Measurements from ENCODE around the gene GMPPA. TPM values are rescaled to one million over a fixed set of nuclear protein-coding genes. Genes with fewer than 3 reads are reported as not detected.

GMPPA gene
- total RNA-seq, 2 donors from 2014 or later: 21.6 to 23.3 TPM

DNA sequence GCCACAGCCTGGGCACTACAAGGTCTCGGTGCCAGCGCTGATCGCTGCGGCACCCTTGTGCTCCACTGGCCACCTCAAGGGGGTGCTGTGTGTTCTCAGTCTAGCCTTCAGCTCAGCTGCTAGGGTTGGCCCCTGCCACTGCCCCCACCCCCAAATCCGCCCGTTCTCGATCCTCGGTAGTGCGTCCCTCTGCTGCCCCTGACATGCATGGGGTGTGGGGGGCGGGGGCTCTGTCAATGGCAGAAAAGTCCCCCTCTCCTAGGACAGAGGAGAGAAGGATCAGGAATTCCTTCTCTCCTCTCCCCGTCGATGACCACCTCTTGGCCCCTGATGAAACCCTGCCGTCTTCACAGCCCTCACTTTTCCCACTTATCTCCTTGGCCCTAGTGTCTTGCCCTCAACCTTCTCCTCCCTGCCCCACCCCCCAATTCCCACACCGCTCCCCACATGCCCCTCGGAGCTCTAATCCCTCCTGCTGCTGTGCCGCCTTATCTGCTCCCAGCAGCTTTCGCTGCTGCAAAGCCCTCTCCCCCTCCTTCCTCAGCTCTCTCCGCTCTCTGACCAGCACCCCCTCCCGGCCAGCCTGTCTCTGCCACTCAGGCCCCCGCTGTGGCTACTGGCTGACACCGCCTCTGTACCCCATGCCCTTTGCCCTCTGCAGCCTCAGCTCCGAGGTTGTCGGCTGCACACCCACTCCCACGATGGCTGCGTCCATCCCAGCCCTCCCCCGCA lies 11.3 kb downstream of the GMPPA start:
- H3K36me3 ChIP-seq: peaks cover 11% of the 10 kb centered on the region
- no peak for DNase-seq (ENCODE audit: low spot score)
- H3K9me3 ChIP-seq: no peaks in the 10 kb centered on the region
- H3K27me3 ChIP-seq: no peaks in the 10 kb centered on the region
- H3K4me1 ChIP-seq: peaks cover 0 to 79% of the 10 kb centered on the region in 2 donors
- H3K4me3 ChIP-seq: peak overlapping the region in 1 of 2 donors; percentile 38
- TF ChIP-seq CTCF (IDR thresholded peaks at IDR 0.05): peak; percentile 27 to 78
- H3K27ac ChIP-seq: peak overlapping the region in 1 of 2 donors; percentile 29

DNA sequence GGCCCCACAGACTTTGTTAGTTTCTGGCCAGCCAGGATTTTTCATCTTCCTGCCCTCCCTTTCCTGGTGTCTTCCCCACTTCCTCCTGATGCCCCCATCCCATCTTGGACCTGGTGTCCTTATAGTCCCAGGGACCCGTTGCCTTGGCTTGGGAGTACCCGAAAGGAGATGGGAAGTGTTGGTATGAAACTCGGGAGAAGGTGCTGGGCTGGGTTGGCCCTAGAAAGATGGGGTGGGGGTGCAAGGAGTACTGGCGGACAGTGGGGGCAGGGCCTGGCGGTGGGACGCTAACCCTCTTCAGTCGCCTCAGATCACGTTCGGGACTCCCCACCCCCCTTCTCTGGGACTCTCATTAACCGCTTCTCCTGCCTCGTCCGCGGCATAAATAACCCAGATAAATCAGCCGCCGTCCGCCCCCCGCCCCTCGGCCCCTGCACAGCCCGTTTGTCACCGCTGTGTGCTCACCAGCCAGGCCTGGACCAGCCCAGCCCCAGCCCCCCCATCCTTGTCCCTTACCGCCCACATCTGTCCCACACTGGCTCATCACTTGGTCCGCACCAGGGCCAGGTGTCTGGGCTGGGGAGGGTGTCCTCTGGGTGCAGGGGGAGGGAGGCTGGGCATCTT lies 11.9 kb downstream of the GMPPA start:
- Histone ChIP-seq H3K36me3 (peaks cover 11% of the 10 kb centered on the region), H3K4me3 (peak overlapping the region in 1 of 2 donors; percentile 38), H3K4me1 (peaks cover 0 to 79% of the 10 kb centered on the region in 2 donors), H3K9me3 (no peaks in the 10 kb centered on the region), H3K27me3 (no peaks in the 10 kb centered on the region), H3K27ac (no peak overlapping the region)
- TF ChIP-seq CTCF (IDR thresholded peaks at IDR 0.05): no peak
- no peak for DNase-seq (ENCODE audit: low spot score)

- no peaks in the 10 kb centered on the region for H3K27me3 ChIP-seq
- TF ChIP-seq CTCF (IDR thresholded peaks at IDR 0.05): no peak
- H3K27ac ChIP-seq: no peak overlapping the region
- peaks cover 0 to 79% of the 10 kb centered on the region in 2 donors for H3K4me1 ChIP-seq
- DNase-seq (ENCODE audit: low spot score): no peak
- no peak overlapping the region for H3K4me3 ChIP-seq
- H3K36me3 ChIP-seq: peaks cover under 1% of the 10 kb centered on the region
- H3K9me3 ChIP-seq: no peaks in the 10 kb centered on the region
Observed at GRCh38 chr2:219511547-219512325, 13.0 kb downstream of the GMPPA start.

DNA sequence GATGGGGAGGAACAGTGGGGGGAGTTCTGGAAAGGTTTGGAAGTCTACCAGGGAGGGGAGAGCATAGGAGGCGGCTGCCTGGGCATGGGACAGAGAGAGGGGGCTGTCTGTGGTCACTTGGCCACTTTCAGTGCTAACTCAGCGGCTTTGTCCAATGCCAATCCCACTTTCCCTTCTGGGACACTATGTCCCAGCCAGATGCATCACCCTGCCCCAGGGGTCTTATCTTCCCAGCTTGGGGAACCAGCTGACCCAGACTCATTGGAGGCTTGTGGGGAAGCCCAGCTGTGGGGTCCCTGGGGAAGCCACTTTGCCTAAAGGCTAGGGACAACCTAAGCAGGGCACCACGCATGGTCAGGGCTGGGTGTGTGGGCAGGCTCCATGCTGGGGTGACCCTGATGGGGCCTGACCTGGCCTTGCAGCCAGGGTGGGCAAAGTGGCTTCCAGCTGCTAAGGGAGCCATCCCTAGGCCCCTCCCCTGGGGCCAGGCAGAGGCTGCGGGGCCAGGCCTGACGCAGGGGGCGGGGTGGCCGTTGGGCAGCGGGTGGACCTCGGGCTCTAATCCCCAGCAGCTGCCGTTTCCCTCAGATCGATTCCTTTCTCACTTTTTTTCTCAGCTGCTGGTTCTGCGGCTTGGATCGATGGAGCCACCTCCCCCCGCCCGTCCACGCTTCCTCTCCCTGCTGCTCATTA lies 14.0 kb downstream of the GMPPA start:
- no peaks in the 10 kb centered on the region for H3K9me3 ChIP-seq
- H3K4me1 ChIP-seq: peaks cover 0 to 72% of the 10 kb centered on the region in 2 donors

More for the DNA sequence above, 14.0 kb downstream of the GMPPA start:
- no peak for TF ChIP-seq CTCF (IDR thresholded peaks at IDR 0.05)
- no peak overlapping the region for H3K4me3 ChIP-seq
- H3K27me3 ChIP-seq: no peaks in the 10 kb centered on the region
- H3K36me3 ChIP-seq: no peaks in the 10 kb centered on the region
- DNase-seq (ENCODE audit: low spot score): no peak
- no peak overlapping the region for H3K27ac ChIP-seq

Data from right atrium auricular region (tissue), 2 donors.